ENCODE results near the gene KPRP. TPM values are rescaled to one million over a fixed set of nuclear protein-coding genes. Genes with fewer than 3 reads are reported as not detected.

The KPRP gene
- not detected in 2 replicates for total RNA-seq

GRCh38 chr1:152757747-152758146 is at the start of gene KPRP:
Gene KPRP (plus strand): TSS chr1:152758025. CDS start chr1:152759589, 1,564 bp downstream.

GRCh38 chr1:152774875-152775274 is 17.1 kb downstream of the KPRP start, which contains the start of gene LCE1F:
Gene LCE1F (plus strand): TSS chr1:152775140. CDS start chr1:152776372, 1,232 bp downstream.

GRCh38 chr1:152786077-152786476 is 28.3 kb downstream of the KPRP start, which contains the start of gene LCE1E:
Gene LCE1E (plus strand): TSS chr1:152786257. CDS start chr1:152787300, 1,043 bp downstream.

GRCh38 chr1:152796421-152796820 is 38.6 kb downstream of the KPRP start, which contains the start of gene LCE1D:
Gene LCE1D (plus strand): TSS chr1:152796721. CDS start chr1:152797795, 1,074 bp downstream.

GRCh38 chr1:152806576-152806975 is 48.8 kb downstream of the KPRP start, which contains the start of gene LCE1C:
Gene LCE1C (minus strand): TSS chr1:152806651. CDS start chr1:152805478, 1,173 bp downstream.

Other genes starting within 250 kb of the KPRP start
- gene LCE5A, start 247.2 kb upstream of the KPRP start, total RNA-seq, result not detected in 2 replicates
- gene CRCT1, start 243.5 kb upstream of the KPRP start, total RNA-seq, result not detected in 2 replicates
- not detected in 2 replicates for gene LCE3E, start 191.2 kb upstream of the KPRP start, total RNA-seq
- gene LCE3D, start 177.5 kb upstream of the KPRP start, total RNA-seq, result not detected in 2 replicates
- gene LCE3C, start 157.8 kb upstream of the KPRP start, total RNA-seq, result not detected in 2 replicates
- gene LCE3B, start 144.2 kb upstream of the KPRP start, total RNA-seq, result not detected in 2 replicates
- gene LCE3A, start 134.9 kb upstream of the KPRP start, total RNA-seq, result not detected in 2 replicates
- gene LCE2D, start 94.6 kb upstream of the KPRP start, total RNA-seq, result not detected in 2 replicates
- gene LCE2C, start 82.7 kb upstream of the KPRP start, total RNA-seq, result not detected in 2 replicates
- gene LCE2B, start 71.9 kb upstream of the KPRP start, total RNA-seq, result not detected in 2 replicates
- gene LCE2A, start 59.7 kb upstream of the KPRP start, total RNA-seq, result not detected in 2 replicates
- gene LCE4A, start 49.9 kb upstream of the KPRP start, total RNA-seq, result not detected in 2 replicates
- gene LCE1F, start 17.1 kb downstream of the KPRP start, total RNA-seq, result not detected in 2 replicates
- gene LCE1E, start 28.2 kb downstream of the KPRP start, total RNA-seq, result not detected in 2 replicates
- gene LCE1D, start 38.7 kb downstream of the KPRP start, total RNA-seq, result not detected in 2 replicates
- not detected in 2 replicates for gene LCE1C, start 48.6 kb downstream of the KPRP start, total RNA-seq
- not detected in 2 replicates for gene LCE1B, start 53.9 kb downstream of the KPRP start, total RNA-seq
- gene LCE1A, start 69.4 kb downstream of the KPRP start, total RNA-seq, result not detected in 2 replicates
- not detected in 2 replicates for gene LCE6A, start 84.8 kb downstream of the KPRP start, total RNA-seq
- not detected in 2 replicates for gene LCE7A, start 102.0 kb downstream of the KPRP start, total RNA-seq
- gene SMCP, start 120.3 kb downstream of the KPRP start, total RNA-seq, result not detected in 2 replicates
- not detected in 2 replicates for gene IVL, start 150.5 kb downstream of the KPRP start, total RNA-seq
- gene SPRR5, start 189.2 kb downstream of the KPRP start, total RNA-seq, result not detected in 2 replicates
- gene SPRR4, start 212.6 kb downstream of the KPRP start, total RNA-seq, result not detected in 2 replicates
- gene SPRR1A, start 226.1 kb downstream of the KPRP start, total RNA-seq, result not detected in 2 replicates
- 0.43 TPM in 1 of 2 replicates, not detected in the other for gene SPRR3, start 243.7 kb downstream of the KPRP start, total RNA-seq

Measured in bronchial smooth muscle cell (primary cell).